ENCODE data around the gene DMWD.

DMWD gene

DNA sequence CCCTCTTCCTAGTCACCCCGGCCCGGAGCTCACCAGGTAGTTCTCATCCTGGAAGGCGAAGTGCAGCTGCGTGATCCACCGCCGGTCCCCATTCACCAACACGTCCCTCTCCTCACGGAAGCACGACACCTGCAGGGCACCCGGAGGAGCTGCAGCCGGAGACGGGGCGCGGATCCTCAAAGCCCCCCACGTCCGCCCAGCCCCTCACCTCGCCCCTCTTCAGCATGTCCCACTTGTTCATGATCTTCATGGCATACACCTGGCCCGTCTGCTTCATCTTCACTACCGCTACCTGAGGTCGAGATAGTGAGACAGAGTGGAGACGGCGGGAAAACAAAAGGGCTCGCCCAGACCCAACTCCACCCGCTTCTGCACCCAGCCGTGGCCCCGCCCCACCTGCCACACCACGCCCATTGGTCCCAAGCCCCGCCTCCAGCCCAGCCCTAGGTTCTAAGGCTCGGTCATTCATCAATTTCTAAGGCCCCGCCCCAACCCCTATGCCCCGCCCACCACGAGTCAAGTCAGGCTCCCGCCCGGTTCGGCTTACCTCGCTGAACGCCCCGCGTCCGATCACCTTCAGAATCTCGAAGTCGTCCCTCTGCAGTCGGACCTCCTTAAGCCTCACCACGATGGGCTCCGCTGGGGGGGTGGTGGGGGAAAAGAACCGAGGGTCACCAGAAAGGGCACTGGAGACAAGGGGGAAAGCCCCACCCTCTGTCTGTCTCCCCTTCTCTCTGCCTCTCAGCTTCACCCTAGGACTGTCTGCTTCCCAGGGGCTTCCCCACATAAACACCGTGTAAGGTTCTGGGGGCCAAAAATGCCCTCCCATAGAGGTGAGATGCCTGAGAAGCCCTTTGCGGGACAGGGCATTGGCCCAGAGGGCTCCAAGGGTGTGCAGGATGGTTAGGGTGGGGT, 13.2 kb downstream of the DMWD start:
- TF ChIP-seq OSR1 (CRISPR knock-in tag; IDR thresholded peaks at IDR 0.05) (no peak), TSHZ2 (CRISPR knock-in tag; IDR thresholded peaks at IDR 0.05) (no peak), BACH2 (CRISPR knock-in tag; IDR thresholded peaks at IDR 0.05; ENCODE audit: borderline replicate concordance) (no peak)
- no peak for ATAC-seq

DNA sequence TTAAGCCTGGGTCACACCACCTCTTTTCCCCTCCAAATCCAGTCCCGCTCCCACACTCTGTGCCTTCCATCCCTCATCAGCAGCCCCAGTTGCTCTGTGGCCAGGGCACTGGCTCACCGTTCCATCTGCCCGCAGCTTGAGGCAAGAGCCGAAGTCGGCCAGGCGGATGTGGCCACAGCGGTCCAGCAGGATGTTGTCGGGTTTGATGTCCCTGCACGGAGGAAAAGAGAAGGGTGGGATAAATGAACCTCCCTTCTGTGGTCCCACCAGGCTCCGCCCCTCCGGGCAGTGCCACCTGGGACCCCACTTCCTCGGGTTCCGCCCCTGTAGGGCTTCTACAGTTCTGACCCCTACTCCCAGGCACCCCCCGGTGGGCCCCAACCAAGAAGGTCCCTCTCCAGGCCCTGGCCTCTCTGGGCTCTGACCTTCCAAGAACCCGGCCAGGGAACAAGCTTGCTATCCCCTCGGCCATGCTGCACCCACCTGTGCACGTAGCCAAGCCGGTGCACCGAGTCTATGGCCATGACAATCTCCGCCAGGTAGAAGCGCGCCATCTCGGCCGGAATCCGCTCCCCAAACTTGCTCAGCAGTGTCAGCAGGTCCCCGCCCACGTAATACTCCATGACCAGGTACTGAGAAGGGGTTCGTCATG, 14.5 kb downstream of the DMWD start:
- TF ChIP-seq ZNF8 (CRISPR knock-in tag; IDR thresholded peaks at IDR 0.05) (no peak), PPARA (CRISPR knock-in tag; IDR thresholded peaks at IDR 0.05; ENCODE audit: borderline replicate concordance) (no peak), ZFP30 (CRISPR knock-in tag; IDR thresholded peaks at IDR 0.05) (no peak)
- ATAC-seq = no peak

- no peak for ATAC-seq
- no peak for TF ChIP-seq OSR1 (CRISPR knock-in tag; IDR thresholded peaks at IDR 0.05)
- no peak for TF ChIP-seq ESRRG (CRISPR knock-in tag; IDR thresholded peaks at IDR 0.05)
- TF ChIP-seq CSDC2 (CRISPR knock-in tag; IDR thresholded peaks at IDR 0.05) = no peak
- TF ChIP-seq TOX (CRISPR knock-in tag; IDR thresholded peaks at IDR 0.05; ENCODE audit: borderline replicate concordance) = no peak
- TF ChIP-seq, protein P1, sequence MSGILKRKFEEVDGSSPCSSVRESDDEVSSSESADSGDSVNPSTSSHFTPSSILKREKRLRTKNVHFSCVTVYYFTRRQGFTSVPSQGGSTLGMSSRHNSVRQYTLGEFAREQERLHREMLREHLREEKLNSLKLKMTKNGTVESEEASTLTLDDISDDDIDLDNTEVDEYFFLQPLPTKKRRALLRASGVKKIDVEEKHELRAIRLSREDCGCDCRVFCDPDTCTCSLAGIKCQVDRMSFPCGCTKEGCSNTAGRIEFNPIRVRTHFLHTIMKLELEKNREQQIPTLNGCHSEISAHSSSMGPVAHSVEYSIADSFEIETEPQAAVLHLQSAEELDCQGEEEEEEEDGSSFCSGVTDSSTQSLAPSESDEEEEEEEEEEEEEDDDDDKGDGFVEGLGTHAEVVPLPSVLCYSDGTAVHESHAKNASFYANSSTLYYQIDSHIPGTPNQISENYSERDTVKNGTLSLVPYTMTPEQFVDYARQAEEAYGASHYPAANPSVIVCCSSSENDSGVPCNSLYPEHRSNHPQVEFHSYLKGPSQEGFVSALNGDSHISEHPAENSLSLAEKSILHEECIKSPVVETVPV (CRISPR knock-in tag; IDR thresholded peaks at IDR 0.05) = no peak
- no peak for TF ChIP-seq ARNTL (CRISPR knock-in tag; IDR thresholded peaks at IDR 0.05; ENCODE audit: borderline replicate concordance, low read depth)
- TF ChIP-seq, protein P2, sequence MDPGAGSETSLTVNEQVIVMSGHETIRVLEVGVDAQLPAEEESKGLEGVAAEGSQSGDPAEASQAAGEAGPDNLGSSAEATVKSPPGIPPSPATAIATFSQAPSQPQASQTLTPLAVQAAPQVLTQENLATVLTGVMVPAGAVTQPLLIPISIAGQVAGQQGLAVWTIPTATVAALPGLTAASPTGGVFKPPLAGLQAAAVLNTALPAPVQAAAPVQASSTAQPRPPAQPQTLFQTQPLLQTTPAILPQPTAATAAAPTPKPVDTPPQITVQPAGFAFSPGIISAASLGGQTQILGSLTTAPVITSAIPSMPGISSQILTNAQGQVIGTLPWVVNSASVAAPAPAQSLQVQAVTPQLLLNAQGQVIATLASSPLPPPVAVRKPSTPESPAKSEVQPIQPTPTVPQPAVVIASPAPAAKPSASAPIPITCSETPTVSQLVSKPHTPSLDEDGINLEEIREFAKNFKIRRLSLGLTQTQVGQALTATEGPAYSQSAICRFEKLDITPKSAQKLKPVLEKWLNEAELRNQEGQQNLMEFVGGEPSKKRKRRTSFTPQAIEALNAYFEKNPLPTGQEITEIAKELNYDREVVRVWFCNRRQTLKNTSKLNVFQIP (CRISPR knock-in tag; IDR thresholded peaks at IDR 0.05; ENCODE audit: borderline replicate concordance, low read depth) = no peak
- TF ChIP-seq, protein P3, sequence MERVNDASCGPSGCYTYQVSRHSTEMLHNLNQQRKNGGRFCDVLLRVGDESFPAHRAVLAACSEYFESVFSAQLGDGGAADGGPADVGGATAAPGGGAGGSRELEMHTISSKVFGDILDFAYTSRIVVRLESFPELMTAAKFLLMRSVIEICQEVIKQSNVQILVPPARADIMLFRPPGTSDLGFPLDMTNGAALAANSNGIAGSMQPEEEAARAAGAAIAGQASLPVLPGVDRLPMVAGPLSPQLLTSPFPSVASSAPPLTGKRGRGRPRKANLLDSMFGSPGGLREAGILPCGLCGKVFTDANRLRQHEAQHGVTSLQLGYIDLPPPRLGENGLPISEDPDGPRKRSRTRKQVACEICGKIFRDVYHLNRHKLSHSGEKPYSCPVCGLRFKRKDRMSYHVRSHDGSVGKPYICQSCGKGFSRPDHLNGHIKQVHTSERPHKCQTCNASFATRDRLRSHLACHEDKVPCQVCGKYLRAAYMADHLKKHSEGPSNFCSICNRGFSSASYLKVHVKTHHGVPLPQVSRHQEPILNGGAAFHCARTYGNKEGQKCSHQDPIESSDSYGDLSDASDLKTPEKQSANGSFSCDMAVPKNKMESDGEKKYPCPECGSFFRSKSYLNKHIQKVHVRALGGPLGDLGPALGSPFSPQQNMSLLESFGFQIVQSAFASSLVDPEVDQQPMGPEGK (CRISPR knock-in tag; IDR thresholded peaks at IDR 0.05; ENCODE audit: borderline replicate concordance) = no peak
- no peak for TF ChIP-seq TSHZ2 (CRISPR knock-in tag; IDR thresholded peaks at IDR 0.05)
- TF ChIP-seq, protein P4, sequence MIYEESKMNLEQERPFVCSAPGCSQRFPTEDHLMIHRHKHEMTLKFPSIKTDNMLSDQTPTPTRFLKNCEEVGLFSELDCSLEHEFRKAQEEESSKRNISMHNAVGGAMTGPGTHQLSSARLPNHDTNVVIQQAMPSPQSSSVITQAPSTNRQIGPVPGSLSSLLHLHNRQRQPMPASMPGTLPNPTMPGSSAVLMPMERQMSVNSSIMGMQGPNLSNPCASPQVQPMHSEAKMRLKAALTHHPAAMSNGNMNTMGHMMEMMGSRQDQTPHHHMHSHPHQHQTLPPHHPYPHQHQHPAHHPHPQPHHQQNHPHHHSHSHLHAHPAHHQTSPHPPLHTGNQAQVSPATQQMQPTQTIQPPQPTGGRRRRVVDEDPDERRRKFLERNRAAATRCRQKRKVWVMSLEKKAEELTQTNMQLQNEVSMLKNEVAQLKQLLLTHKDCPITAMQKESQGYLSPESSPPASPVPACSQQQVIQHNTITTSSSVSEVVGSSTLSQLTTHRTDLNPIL (CRISPR knock-in tag; IDR thresholded peaks at IDR 0.05; ENCODE audit: low read depth) = no peak
- TF ChIP-seq ZFP30 (CRISPR knock-in tag; IDR thresholded peaks at IDR 0.05) = no peak
- no peak for TF ChIP-seq ZC3H10 (CRISPR knock-in tag; IDR thresholded peaks at IDR 0.05)
- no peak for TF ChIP-seq ISL1 (CRISPR knock-in tag; IDR thresholded peaks at IDR 0.05)
- no peak for TF ChIP-seq ZNF565 (CRISPR knock-in tag; conservative IDR thresholded peaks at IDR 0.05; ENCODE audit: low read depth)
Observed at GRCh38 chr19:45777395-45777961, 15.2 kb downstream of the DMWD start.

Data from SK-N-SH treated with all-trans-retinoic acid at 6 μM for 48 hours (cell line).